GM04503 (cell line): ENCODE measurements around the gene HDDC2.

ENCODE experiments used
- DNase-seq: peaks from one replicate; pipeline ENCODE4 v3.0.0-alpha.2; 2012; ENCODE audit warnings: low read depth

HDDC2 gene

GRCh38 chr6:125233202-125233601, 68.6 kb downstream of the HDDC2 start:
- no peak for DNase-seq

- peak; percentile 64 for DNase-seq
Observed at GRCh38 chr6:125232466-125232865, 69.3 kb downstream of the HDDC2 start.

- no peak for DNase-seq
Observed at GRCh38 chr6:125231574-125232343, 70.0 kb downstream of the HDDC2 start.

- DNase-seq: no peak
Observed at GRCh38 chr6:125231133-125231532, 70.6 kb downstream of the HDDC2 start.

- no peak for DNase-seq
Observed at GRCh38 chr6:125230674-125231073, 71.1 kb downstream of the HDDC2 start.

GRCh38 chr6:125228981-125229479, 72.7 kb downstream of the HDDC2 start:
- DNase-seq: no peak

GRCh38 chr6:125227244-125227643, 74.5 kb downstream of the HDDC2 start:
- DNase-seq: no peak
